Stimulated activated CD8-positive, alpha-beta memory T cell treated with anti-CD3 and anti-CD28 coated beads, Interleukin-15, amount 100 ng/mL, for 4 hours (primary cell): Measurements from ENCODE around the gene CDK5R1.

Source experiments
- DNase-seq, 2 donors: peaks; one replicate each; pipeline ENCODE4 v3.0.0-alpha.2; 2020; ENCODE audit warnings: low read depth in 2 of 2

The CDK5R1 gene

GRCh38 chr17:32471652-32472051 is 15.1 kb upstream of the CDK5R1 start:
- DNase-seq: no peak

GRCh38 chr17:32475258-32475657 is 11.5 kb upstream of the CDK5R1 start:
- DNase-seq: no peak

GRCh38 chr17:32477220-32477619 is 9.6 kb upstream of the CDK5R1 start:
- no peak for DNase-seq

DNA sequence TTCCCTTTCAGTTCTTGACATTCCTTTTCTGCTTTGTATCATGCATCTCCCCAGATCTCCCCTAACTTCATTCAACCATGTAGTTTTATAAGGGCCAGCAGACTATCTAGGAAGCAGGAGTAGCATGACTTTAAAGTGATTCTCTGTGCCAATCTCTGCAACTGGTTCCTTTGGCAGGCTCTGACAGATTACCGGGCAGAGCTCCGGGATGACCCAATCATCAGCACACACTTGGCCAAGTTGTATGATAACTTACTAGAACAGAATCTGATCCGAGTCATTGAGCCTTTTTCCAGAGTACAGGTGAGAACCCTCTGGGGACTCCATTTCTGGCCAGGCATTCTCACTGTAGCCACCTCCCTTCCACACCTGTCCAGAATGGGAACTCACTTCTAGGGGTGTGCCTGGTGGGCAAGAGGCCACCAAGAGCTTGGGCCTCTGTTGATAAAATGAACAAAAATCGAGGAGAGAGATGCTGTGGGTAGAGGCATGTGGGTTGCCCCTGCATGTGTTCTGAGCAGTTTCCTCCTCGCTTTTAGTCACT is 7.6 kb upstream of the CDK5R1 start:
- DNase-seq: no peak

- DNase-seq: no peak
Measured at GRCh38 chr17:32481193-32481592, 5.6 kb upstream of the CDK5R1 start.

GRCh38 chr17:32482568-32483320 is 4.0 kb upstream of the CDK5R1 start:
- DNase-seq: no peak

DNA sequence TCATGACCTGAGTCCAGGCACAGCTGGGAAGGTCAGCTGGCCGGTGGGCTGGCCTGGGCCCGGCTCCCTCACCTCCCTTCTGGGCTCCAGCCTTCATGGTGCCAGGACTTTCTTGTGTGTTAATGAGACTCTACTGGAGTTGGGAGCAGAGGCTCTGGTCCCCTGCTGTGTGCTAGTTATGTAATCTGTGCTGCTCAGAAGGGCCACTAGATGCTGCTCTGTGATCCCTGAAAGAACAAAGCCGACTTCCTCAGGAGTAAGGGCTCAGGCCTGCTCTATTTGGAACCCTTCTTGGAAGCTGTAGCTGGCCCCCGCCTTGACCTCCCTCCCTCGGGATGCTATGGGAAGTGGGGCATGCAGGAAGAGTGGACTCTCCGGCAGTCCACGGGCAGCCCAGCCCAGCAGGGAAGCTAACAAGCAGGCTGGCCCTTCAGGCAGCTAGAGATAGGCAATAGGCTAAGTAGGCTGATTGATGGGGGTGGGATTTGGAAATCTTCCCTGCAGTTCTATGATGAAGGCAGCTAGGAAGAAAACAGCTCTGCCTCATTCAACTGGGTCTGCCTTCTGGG is 3.3 kb upstream of the CDK5R1 start:
- no peak for DNase-seq

GRCh38 chr17:32484041-32484461 is 2.7 kb upstream of the CDK5R1 start:
- no peak for DNase-seq

DNA sequence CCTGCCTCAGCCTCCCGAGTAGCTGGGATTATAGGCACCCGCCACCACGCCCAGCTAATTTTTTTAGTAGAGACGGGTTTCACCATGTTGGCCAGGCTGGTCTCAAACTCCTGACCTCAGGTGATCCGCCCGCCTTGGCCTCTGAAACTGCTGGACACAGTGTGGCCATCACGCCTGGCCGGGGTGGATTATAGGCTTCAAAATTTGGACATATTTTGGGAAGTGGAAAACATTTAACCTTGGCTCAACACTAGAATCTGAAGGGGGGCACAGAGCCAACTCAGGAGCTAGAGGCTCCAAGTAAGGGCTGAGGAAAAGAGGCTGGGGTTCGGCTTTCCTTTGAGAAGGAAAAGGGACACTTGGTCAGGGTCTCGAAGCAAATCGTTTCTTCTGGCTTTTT is 2.2 kb upstream of the CDK5R1 start:
- DNase-seq: no peak

GRCh38 chr17:32485261-32486110 is 1.3 kb upstream of the CDK5R1 start:
- no peak for DNase-seq

DNA sequence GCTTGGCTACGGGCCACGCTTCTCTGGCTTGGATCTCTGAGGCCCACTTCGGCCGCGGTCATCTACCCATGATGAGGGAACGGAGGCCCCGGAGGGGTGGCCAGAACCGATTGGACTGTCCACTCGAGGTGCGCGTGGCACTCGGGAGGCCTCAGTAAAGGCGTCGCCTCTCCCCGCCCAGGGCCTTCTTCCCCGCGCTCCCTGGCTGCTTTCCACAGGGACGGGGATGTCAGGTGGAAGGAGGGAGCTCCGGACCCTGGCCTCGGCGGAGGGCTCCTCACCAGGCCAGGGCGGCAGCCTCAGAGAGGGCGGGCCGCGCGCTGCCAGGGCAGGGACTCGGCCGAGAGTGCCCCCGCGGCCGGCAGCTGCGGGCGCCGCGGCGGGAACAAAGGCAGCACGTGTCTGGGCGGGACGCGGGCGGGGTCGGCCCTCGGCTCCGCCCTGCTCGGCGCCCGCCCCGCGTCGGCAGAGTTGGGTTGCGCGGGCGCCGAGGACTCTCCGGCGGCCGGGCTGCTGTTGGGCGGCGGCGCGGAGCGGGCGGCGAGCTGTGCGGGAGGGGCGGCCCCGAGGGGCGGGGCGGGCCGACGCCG is 587 bp upstream of the CDK5R1 start:
- DNase-seq: peak in 1 of 2 donors; percentile 50

DNA sequence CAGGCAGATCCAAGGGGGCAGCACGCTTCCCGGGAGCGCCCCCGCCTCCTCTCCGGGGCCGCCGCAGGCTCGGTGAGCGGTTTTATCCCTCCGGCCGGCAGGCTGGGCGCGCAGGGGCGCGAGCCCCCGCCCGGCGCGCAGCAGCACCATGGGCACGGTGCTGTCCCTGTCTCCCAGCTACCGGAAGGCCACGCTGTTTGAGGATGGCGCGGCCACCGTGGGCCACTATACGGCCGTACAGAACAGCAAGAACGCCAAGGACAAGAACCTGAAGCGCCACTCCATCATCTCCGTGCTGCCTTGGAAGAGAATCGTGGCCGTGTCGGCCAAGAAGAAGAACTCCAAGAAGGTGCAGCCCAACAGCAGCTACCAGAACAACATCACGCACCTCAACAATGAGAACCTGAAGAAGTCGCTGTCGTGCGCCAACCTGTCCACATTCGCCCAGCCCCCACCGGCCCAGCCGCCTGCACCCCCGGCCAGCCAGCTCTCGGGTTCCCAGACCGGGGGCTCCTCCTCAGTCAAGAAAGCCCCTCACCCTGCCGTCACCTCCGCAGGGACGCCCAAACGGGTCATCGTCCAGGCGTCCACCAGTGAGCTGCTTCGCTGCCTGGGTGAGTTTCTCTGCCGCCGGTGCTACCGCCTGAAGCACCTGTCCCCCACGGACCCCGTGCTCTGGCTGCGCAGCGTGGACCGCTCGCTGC is 832 bp downstream of the CDK5R1 start:
- no peak for DNase-seq

DNA sequence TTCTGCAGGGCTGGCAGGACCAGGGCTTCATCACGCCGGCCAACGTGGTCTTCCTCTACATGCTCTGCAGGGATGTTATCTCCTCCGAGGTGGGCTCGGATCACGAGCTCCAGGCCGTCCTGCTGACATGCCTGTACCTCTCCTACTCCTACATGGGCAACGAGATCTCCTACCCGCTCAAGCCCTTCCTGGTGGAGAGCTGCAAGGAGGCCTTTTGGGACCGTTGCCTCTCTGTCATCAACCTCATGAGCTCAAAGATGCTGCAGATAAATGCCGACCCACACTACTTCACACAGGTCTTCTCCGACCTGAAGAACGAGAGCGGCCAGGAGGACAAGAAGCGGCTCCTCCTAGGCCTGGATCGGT is 1.4 kb downstream of the CDK5R1 start:
- DNase-seq: no peak

DNA sequence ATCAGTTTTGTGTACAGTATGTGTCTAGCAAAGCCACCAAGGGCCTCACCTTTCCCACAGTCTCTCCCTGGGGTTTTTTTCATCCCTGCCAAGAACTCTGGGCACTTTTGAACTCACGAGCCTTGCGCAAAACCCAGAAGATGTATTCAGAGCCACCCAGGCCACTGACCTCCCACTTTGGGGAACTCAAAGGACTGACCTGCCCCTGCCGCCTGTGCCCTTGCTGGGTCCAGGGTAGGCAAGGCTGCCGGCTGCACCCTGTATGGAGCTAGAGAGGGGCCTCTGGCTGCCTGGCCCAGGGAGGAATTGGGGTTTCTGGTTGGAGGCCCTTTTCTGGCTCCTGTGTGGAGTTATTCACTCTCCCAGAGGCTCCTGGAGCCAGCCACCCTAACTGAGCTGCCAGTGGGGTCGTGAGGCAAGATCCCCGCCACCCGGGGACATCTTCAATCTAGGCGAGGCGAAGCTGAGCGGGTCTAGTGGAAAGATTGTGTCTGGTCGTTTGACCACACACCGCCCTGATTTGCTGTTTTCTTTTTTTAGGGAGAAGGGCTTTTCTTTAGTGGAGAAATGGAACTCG is 1.9 kb downstream of the CDK5R1 start:
- DNase-seq: no peak

- DNase-seq: no peak
Measured at GRCh38 chr17:32489320-32490100, 2.7 kb downstream of the CDK5R1 start.

DNA sequence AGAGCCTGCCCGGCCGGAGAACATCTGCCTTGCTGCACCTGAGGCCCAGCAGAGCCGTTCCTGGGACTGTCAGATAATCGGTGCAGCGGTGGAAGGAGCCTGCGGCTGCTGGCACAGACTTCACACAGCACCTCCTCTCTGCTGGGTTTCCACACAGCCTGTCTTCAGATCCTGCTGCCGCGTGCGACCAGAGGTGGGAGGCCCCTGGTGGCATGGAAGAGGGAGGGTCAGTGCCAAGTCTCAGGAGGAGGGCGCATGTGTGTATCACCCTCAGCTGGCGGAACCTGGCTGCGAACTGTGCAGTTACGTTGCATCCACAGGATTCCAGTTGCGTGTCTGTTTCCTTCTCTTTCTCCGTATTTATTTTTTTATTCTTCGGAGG is 3.3 kb downstream of the CDK5R1 start:
- no peak for DNase-seq

DNA sequence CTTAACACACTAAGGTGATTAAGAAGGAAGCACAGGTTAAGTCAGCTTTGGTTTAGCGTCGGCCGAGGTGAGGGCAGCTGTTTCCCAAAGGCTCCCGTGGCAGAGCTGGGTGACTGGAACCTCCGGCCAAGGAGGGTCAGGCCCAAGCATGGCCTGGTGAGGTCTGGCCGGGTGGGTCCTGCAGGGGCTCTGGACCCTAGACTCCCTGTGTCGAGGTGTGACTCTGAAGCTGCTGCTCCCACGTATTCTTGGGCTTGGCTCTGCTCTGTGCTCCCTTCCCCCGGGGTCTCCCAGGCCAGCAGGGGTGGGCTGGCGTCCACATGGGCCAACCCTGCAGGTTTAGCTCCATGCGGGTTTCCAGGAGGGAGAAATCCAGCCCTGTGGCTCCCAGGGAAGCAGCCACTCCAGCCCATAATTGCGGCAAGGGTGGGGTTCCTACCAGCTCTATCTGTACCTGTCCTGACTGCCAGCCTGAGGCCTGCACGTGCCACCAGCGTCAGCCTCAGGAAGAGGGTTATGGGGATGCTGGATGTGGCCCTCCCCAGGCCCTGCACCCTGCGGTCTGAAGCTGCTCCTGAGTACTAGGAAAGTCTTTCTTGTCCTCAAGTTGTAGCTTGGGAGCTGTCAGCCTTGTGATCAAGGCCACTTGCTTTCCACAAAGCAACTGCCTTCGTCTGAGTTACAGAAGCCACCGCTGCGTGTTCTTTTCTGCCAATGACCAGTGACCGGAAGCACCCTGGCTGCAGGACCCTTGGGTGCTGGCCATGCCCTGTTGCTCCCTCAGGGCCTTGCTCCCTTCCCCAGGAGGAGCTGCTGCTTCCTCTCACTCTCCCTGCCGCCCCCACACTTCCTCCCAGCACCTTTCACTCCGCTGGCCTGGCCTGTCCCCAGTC is 4.8 kb downstream of the CDK5R1 start:
- DNase-seq: no peak

- no peak for DNase-seq
Measured at GRCh38 chr17:32492264-32492589, 5.4 kb downstream of the CDK5R1 start.

DNA sequence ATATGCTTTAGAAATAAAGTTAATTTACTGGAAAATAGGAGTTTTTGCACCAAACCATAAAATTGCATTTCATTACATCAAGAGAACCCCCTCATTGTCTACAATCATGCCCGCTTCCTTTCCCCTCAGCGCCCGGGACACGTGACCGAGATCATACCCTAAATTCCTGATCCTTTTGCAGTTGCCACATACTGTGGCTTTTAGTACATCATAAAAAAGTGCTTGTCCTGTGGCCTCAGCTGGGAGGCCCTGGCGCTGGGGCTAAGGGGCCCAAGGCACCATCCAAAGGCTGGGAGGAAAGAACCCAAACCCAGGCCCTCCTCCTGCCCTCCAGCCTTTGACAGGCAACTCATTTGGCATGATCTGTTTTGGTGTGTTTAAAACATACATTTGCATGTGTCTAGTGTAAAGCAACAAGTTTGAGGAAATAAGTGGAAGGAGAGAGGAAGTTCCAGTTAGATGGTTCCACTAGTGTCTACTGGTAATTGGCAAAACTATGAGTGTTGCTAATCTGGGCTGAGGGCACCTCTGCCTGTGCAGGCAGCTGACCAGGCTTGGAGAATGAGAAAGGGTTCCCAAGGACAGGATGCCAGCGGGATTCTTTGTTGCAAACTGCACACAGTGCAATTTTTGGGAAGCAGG is 6.0 kb downstream of the CDK5R1 start:
- no peak for DNase-seq
